Colonic mucosa (tissue), 4 donors: Measurements from ENCODE around the gene PHKG2. TPM values are rescaled to one million over a fixed set of nuclear protein-coding genes. Genes with fewer than 3 reads are reported as not detected.
A peak's percentile ranks its signal among the peaks of the same experiment; 100 is the strongest.

ENCODE experiments used
- DNase-seq: peaks from one replicate; pipeline ENCODE4 v3.0.0-alpha.2; 2020
- H3K27ac ChIP-seq: fragments of 200-600 bp; one replicate; pipeline ENCODE4 v1.8.0; 2021
- H3K27me3 ChIP-seq: fragments of 200-600 bp; one replicate; pipeline ENCODE4 v1.8.0; 2021
- H3K36me3 ChIP-seq: fragments of 200-600 bp; one replicate; pipeline ENCODE4 v1.8.0; 2021
- H3K4me1 ChIP-seq: fragments of 200-600 bp; one replicate; pipeline ENCODE4 v1.8.0; 2021; ENCODE audit warnings: mild to moderate bottlenecking
- H3K4me3 ChIP-seq: fragments of 200-600 bp; one replicate; pipeline ENCODE4 v1.8.0; 2021
- H3K9ac ChIP-seq, 2 donors: one replicate each; pipeline ENCODE4 v1.7.0; 2013; ENCODE audit warnings: control low read depth in 2 of 2, low read depth in 2 of 2, low read length in 2 of 2
- H3K9me3 ChIP-seq: fragments of 200-600 bp; one replicate; pipeline ENCODE4 v1.8.0; 2021
- intact Hi-C: fragments of 100-400 bp; cut with DNase I; formaldehyde crosslinking; loops from one replicate; pipeline ENCODE4 v1.14.1; 2022
- total RNA-seq, 2 donors: library from RNA; stranded (reverse); fragmentation: NEBNext Ultra II Directional in 1 of 2; extraction: Animal tissue kit (Norgen Biotek cat#: 25700) in 1 of 2; gene quantifications; one replicate each; pipeline ENCODE4 v1.2.1, GENCODE V29; 2021
- TF ChIP-seq, protein P1 (sequence below): fragments of 200-600 bp; IDR thresholded peaks from one replicate; pipeline ENCODE4 v1.8.0; 2022; ENCODE audit warnings: antibody characterized with exemption, mild to moderate bottlenecking
- donor health status: healthy.
- donor health status: DM: no; HTN: no; CAD: no.
- donor health status: DM: no; HTN: no; CAD: no.

The PHKG2 gene
- total RNA-seq, 2 donors from 2014 or later: 33.6 to 47.8 TPM

DNA sequence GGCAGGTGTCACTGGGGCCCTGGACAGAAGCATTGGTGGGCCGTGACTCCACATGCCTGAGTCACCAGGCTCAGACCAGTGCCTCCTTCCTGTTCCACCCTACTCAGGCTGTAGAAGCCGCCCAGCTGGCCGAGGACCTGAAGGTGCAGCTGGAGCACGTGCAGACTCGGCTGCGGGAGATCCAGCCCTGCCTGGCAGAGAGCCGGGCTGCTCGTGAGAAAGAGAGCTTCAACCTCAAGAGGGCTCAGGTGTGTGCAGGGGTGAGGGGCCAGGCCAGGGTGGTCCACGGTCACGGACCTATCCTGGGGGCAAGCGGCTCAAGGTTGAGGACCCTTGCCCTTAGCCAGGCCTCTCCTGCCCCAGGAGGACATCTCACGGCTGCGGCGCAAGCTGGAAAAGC lies 23.5 kb downstream of the PHKG2 start:
- Histone ChIP-seq H3K36me3 (peaks cover 25% of the 10 kb centered on the region), H3K27ac (no peak overlapping the region), H3K27me3 (no peaks in the 10 kb centered on the region), H3K9ac (no peak overlapping the region), H3K4me3 (no peak overlapping the region), H3K4me1 (no peaks in the 10 kb centered on the region), H3K9me3 (no peaks in the 10 kb centered on the region)
- TF ChIP-seq, protein P1, sequence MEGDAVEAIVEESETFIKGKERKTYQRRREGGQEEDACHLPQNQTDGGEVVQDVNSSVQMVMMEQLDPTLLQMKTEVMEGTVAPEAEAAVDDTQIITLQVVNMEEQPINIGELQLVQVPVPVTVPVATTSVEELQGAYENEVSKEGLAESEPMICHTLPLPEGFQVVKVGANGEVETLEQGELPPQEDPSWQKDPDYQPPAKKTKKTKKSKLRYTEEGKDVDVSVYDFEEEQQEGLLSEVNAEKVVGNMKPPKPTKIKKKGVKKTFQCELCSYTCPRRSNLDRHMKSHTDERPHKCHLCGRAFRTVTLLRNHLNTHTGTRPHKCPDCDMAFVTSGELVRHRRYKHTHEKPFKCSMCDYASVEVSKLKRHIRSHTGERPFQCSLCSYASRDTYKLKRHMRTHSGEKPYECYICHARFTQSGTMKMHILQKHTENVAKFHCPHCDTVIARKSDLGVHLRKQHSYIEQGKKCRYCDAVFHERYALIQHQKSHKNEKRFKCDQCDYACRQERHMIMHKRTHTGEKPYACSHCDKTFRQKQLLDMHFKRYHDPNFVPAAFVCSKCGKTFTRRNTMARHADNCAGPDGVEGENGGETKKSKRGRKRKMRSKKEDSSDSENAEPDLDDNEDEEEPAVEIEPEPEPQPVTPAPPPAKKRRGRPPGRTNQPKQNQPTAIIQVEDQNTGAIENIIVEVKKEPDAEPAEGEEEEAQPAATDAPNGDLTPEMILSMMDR: no peak
- intact Hi-C loops: no loop called here
- DNase-seq: no peak

DNA sequence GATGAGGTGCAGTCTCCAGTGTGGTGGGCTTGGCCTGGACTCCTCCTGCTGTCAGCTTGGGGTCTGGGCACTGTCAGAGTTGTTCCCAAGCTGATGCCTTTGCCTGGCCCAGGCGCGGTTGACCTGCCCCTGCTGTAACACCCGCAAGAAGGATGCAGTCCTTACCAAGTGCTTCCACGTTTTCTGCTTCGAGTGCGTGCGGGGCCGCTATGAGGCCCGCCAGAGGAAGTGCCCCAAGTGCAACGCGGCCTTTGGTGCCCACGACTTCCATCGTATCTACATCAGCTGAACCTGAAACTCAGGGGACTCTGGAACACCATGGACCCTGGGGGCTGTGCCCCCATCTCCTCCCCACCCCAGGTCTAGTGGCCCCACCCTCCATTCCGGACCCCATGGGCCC lies 25.6 kb downstream of the PHKG2 start:
- H3K27ac ChIP-seq: no peak overlapping the region
- TF ChIP-seq, protein P1: no peak
- H3K9me3 ChIP-seq: no peaks in the 10 kb centered on the region
- H3K27me3 ChIP-seq: no peaks in the 10 kb centered on the region
- peaks cover 13% of the 10 kb centered on the region for H3K36me3 ChIP-seq
- no peaks in the 10 kb centered on the region for H3K4me1 ChIP-seq
- DNase-seq: no peak
- no peak overlapping the region for H3K4me3 ChIP-seq
- H3K9ac ChIP-seq: no peak overlapping the region
- intact Hi-C loops: no loop called here

DNA sequence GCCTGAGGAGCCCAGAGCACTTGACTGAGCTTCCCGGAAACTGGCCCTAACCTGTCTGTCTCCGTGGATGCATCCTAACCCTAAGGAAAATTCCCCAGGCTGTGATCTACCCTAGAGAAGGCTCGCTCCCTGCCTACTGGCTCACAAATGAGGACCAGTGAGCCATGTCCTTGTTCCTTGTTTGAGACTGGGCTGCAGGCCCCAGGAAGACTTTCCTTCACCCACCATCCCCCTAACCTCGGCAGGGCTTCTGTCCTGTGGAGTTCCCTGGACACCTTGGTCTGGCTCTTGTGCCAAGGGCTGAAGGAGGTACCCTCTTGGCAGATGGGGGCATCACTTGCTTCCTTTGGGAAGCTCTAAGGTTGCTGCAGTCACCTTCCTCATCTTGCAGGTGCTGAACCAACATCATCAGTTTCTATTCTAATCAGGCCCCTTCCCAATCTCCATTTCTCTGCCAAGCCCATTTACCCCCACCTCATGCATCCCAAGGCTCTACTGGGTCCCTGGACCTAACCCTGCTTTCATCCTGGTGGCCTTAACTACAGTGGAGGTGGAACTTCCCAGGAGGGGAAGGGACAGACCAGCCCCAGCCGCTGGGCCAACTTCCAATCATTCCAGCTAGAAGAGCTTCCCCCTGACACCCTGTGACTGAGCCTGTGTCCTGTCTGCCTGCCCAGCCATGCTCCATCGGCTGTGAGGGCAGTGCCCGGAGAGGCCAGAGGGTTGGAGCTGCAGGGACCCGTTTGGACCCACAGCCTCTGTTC lies 26.3 kb downstream of the PHKG2 start:
- Histone ChIP-seq H3K9me3 (no peaks in the 10 kb centered on the region), H3K27ac (peak overlapping the region; percentile 70), H3K27me3 (no peaks in the 10 kb centered on the region), H3K36me3 (peaks cover 8% of the 10 kb centered on the region), H3K4me3 (peak overlapping the region; percentile 58), H3K4me1 (no peaks in the 10 kb centered on the region), H3K9ac (peak overlapping the region; percentile 50 to 78)
- TF ChIP-seq, protein P1: no peak
- no peak for DNase-seq
- intact Hi-C loops: no loop called here

DNA sequence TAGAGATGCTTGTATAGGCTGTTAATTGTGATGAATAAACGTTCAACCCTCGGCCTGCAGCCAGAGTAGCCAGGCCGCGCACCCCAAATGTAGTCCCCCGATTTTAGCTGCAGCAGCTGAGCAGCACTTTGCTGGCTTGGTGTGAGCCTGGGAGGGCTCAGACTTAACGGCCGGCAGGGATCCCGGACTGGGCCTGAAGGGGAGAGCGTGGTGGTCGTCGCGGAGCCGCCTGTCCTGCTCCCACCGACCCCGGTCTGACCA lies 26.8 kb downstream of the PHKG2 start:
- TF ChIP-seq, protein P1: no peak
- peak overlapping the region; percentile 50 to 78 for H3K9ac ChIP-seq
- peak overlapping the region; percentile 58 for H3K4me3 ChIP-seq
- H3K36me3 ChIP-seq: peaks cover 7% of the 10 kb centered on the region
- no peaks in the 10 kb centered on the region for H3K4me1 ChIP-seq
- no peak for DNase-seq
- H3K9me3 ChIP-seq: no peaks in the 10 kb centered on the region
- intact Hi-C loops: no loop called here
- H3K27ac ChIP-seq: peak overlapping the region; percentile 70
- no peaks in the 10 kb centered on the region for H3K27me3 ChIP-seq

DNA sequence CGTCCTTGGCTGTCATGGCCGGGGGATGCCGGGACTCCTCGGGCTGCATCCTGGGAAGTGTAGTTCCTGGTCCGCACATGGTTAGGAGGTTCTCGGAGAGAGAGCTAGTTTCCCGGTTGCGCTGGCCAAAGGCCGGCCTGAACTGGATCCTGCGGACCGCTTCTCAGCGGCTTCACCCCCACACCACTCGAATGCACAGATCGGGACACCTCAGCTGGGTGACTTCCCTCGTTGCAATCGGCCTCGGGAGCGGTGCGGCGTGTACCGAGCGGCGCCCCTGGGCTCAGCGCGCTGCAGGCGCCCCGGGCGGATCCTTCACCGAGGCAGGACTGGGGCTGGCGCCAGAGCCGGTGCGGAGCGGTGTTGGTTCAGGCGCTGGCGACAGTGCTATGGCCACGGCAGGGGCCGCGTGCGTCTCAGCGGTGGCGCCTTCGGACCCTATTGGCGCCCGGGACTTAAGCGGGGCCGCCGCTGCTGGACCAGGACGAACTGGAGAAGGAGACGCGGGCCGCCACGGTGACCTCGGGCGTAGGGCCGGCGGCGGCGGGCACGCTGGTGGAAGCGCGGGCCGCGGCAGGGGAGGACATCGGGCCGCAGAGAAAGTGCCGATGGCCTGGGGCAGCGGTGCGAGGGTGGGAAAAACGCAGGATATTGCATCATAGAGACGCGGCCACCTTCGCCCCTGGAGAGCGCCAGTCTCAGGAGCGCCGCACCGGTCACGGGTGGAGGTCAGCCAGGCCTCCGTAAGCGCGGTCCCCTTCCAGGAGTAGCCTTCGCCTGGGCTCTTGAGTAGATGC lies 27.4 kb downstream of the PHKG2 start:
- Histone ChIP-seq H3K27ac (peak overlapping the region; percentile 70), H3K4me3 (peak overlapping the region; percentile 58), H3K27me3 (no peaks in the 10 kb centered on the region), H3K36me3 (peaks cover 7% of the 10 kb centered on the region), H3K9ac (peak overlapping the region; percentile 78 to 86), H3K9me3 (no peaks in the 10 kb centered on the region), H3K4me1 (no peaks in the 10 kb centered on the region)
- TF ChIP-seq, protein P1: no peak
- peak; percentile 91 for DNase-seq
- intact Hi-C loops: no loop called here
